Smooth muscle cell of the brain vasculature (primary cell): Measurements from ENCODE around the gene TUBB.

Experiments used
- DNase-seq: peaks from one replicate; pipeline ENCODE4 v3.0.0-alpha.2; 2012; ENCODE audit warnings: low read depth, low spot score

TUBB gene

DNA sequence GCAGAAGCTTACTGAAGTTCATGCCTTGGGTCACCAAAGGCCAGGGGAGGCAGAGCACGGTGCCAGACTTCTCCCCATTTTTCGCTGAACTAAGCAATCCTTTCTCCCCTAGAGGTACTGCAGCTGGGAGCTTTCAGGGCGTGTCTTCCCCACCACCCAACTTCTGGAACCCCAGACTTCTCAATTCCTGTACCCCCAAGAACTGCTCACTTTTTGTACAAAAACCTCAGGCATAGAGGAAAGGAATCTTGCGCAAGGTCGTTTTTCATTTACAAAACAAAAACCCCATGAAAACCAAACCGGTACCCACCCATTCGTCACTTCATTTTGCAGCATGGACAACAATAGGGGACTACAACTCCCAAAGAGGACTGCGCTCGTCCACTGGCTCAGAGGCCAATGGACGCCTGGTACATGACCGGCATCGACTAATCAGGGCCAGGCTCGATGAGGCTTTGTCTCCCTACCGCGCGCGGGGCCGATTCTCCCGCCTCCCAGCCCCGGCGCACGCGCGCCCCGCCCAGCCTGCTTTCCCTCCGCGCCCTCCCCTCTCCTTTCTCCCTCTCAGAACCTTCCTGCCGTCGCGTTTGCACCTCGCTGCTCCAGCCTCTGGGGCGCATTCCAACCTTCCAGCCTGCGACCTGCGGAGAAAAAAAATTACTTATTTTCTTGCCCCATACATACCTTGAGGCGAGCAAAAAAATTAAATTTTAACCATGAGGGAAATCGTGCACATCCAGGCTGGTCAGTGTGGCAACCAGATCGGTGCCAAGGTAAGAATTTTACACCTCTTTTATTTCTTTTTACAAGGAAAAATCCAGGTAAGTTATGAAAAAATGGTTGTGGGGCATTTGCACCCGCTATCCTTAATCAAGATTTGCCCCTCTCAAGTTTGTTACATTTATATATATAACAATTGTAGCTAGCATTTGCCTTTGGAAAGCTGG lies at the start of gene TUBB:
Gene TUBB, plus strand, starts transcription at position 562 of the 947 bp plus-strand sequence. Its CDS starts 155 bp downstream, at position 717.
- DNase-seq: peak; percentile 91

DNA sequence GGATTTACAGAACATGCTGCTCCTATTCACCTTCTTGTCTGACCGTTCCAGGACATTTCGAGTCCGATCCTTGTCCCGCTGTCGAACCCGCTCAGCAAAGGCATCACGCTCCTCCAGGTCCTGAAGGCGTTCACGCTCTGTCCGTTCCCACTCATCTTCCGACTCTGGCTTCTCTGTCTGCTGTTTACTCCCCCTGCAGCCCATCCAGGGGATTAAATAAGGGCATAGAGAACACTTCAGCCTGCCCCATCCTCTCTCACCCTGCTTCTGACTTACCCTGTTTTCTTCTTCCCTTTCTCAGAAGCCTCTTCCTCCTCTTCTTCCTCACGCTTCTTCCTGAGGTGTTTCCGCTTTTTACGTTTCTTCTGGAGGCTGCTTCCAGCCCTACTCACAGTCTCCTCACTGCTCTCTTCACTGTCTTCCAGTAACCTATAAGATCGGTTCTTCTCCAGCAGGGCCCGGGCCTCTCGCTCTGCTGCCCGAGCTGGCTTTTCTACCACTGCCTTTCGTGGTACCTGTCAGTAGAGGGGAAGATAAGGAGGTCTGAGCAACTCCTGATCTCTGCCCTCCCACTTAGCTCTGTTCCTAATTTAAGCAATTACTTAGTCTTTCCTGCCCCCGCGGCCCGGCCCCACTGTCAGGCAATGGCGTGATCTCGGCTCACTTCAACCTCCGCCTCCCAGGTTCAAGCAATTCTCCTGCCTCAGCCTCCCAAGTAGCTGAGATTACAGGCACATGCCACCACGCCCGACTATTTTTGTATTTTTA lies 49.2 kb upstream of the TUBB start:
- DNase-seq: no peak

DNA sequence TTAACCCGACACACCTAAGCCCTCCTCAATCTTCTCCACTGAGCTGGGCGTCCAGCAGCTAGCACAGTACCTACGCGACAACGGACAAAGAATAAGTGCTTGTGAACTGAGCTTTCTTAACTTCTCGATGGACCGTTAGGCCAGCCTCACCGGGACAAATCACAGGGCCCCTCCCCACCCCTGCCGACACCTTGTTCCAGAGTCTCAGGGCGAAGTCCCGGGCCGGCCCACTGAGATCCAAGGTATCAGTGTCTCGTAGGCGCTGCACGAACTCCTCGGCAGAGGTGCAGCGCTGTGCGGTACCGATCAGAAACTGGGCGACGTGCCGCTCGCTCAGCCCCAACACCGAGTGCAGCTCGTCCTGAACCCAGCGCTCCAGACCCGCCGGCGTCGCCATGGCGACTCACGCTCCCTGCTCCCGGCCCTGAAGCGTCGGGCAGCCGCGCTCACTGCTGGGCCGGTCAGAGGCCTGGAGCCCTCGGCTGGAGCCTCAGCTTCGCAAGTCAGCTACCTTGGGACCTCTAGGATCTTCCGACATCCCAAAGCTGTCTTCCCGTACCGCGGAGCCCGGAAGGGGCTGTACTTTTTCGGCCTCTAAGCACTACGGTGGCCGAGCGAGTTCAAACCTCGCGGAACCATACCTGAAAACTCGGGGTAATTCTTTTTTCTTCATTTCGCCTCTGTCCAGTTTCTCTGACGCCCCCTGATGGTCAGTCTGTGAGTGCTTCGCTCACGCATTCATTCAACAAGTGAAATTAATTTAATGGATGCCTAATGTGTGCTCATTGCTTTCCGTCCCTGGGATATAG lies 47.5 kb upstream of the TUBB start, which contains the start of gene DHX16:
Gene DHX16, minus strand, starts transcription at position 562 of the 809 bp plus-strand sequence. Its CDS starts 165 bp downstream, at position 397.
- peak; percentile 96 for DNase-seq

DNA sequence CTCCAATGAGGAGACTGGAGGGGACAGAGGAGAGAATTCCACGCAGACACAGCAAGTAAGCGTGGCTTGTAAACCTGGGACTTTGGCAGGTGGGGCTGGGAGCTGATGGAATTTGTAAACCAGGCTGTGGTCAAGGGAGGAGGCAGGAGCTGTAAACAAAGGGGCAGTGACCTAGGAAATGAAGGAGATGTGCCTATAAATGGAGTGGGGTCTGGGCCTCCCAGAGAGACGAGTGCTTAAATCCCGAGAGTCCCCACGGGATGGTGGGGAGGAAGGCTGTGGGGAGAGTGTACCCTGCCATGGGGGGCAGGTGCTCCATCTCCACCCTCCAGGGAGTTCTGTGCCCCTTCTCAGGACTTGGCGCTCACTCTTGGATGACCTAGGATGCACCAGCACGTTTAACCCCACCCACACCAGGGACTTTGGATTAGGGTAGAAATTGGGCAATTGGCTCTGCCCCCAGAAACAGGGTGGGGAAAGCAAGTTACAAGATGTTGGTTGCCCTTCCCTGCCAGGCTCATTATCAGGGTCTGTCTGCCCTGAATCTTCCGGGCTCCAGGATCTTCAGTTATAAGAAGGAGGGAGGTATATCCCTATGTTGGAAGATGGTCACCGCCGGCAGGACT lies 43.4 kb upstream of the TUBB start:
- no peak for DNase-seq

DNA sequence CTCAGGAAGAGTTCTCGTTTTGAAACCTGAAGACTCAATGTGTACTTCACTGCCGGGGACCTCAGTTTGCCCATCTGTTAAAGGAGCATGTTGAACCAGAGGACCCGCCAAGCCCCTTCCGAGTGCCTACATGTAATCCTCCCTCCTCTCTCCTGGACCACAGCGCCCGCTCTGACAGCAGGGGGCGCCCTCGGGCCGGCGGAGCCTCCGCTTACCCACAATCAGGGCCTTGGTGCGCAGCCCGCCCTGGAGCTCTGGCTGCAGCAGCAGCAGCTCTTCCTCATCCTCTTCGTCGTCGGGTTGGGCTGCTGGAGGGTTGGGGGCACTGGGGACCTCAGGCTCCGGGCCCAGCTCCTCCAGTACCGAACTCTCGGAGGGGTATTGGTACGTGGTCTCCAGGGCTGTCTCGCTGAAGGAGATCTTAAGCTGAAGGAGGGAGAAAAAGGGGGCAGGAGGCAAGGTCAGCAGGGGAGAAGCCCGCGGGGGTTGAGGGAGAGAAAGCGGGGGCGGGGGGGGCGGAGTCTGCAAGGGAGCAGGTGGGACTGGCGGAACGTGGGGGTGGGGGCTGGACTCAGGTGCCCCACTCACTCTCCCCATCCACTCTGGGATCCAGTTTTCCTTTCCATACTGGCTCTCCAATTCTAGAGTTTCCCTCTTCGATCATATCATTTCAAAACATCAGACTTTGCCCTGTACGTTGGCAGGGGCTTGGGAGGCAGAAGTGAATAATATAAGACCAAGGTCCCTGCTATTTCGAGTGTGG lies 41.0 kb upstream of the TUBB start:
- no peak for DNase-seq

DNA sequence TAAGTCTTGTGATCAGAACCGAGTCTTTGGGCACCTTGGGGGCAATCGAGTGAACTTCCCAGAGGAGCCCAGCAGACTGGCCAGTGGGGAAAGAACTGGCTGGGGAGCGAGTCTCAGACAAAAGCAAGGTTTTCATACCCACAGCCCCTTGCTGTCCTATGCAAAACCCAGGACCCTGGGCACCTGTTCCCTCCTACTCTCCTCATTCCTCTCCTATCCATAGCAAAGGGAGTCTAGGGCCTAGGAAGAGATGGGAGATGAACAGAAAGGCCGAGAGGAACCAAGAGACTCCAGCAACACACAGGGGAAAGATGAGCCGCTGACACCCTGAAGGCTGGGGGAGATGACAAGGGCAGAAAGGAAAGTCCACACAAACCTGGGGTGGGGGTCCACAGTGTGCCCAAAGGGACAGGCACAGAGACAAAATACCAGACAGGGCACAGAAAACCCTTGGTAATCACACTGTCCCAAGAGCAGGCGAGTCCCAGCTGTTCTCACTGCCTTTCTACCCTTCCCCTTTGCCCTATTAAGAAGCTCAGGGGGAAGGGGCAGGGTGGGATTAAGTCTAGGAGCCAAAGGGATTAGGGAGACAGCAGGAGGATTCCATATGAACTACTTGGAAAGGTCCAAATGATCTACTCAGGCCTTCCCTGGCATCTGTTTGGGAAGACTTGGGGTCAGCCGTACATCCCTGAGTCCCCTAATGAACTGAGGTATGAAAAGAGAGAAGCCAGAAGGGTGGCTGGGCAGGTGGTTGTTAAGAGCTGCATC lies 40.2 kb upstream of the TUBB start:
- no peak for DNase-seq

DNA sequence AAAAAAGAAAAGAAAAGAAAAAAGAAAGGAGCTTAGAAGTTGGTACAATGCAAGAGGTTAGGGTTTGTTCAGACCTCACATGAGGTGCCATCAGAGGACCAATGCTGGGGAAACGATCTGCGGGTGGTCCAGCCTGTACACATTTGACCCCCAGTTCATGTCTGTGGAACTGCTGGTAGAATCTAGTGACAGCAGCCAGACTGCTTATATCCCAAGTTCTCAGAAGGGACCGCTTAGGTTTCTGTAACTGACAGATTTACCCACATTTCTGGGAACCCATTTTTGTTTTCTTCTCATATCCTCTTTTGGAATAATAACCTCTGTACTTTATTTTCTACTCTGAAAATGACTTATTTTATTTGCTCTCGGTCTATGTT lies 38.4 kb upstream of the TUBB start:
- DNase-seq: no peak

DNA sequence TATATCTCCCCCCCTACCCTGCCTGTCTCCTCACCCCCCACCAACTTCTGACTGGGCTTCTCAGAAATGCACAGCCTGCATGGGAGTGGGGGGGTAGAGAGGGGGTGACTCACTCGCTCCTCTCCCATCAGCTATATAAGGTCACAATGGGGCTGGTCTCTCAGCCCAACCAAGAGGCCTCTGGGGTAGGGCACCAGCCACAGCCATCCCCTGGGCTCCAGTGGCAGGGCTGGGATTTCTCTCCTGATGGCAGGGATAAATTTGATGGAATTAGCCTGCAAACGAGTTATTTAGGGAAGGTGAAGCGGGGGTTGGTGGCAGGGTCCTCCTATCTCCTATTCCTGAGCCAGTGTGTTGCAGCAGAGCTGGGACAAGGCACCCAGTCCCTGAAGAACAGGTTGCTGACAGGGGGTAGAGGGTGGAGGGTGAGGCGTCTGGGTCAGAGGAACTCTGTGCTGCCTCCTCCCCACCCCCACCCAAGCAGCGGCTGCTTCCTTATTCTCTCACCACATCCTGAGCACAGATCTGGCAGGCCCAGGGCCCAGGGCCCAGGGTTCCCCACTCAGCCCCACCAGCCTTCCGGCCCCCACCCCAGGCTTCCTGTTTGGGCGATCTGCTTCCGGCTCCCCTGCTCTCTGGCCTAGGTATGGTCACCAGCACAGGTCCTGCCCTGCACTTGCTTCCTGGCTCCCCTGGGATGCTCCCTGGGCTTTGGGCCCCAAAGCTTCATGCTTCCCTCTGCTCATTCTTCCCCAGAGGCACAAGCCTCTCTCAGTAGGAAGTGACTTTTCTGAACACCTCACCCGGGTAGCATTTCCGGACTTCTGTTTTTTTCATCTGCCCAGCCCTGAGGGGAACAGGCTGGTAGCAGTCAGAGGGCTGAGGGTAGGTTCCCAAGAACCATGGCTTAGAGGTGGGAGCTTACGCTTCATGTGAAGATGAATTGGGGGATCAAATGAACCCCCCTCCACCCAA lies 37.7 kb upstream of the TUBB start:
- peak; percentile 77 for DNase-seq

DNA sequence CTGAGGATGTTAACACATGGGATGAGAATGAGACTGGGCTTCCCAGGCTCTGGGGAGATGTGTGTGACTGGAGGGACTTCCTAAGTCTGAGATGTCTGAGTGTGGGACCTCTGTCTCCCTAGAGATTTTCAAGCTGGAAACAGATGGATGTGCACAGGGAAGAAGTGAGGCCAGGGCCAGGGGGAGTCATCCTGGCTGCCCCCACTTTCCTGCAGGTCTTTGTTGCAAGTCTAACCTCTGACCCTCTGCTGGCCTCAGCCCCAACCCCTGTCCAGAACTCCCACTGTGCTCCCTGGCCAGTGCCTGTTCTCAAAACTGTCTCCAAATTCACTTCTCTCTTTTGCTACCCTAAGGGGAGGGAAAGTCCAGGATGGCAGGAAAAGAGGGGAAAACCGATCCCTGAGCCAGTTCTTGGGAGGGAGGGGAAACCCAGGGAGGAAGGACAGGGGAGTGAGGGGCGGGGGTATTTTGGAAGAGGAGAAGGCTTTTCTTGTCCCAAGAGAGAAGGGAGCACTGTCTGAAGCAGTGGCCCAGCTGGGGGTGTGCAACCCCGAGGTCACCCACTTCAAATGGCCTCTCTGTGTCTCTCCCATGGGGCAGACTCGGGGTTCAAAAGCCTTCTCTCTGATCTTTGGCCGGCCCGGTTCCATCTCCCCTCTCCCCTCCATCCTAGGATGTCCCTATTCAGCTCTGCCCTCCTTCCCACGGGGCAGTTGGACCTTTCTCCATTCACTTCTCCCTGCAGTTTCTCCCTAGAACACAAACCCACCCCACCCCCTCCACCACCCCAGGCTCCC lies 36.8 kb upstream of the TUBB start:
- no peak for DNase-seq

DNA sequence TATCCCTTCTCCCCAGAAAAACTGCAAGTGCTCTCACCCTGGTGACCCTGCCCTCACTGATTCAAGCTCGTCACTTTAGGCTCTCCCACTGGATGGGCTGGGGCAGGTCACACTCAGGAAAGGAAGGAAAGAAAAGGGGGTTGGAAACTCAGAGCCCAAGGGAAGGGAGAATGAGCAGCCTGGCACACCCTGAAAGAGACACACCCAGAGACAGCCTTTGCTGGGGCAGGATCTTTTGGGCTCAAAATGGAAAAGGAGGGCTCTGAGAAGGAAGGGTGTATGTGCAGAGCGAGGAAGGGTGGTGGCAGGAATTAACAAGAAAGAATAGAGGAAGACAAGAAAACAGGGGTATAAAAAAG lies 36.2 kb upstream of the TUBB start:
- no peak for DNase-seq

DNA sequence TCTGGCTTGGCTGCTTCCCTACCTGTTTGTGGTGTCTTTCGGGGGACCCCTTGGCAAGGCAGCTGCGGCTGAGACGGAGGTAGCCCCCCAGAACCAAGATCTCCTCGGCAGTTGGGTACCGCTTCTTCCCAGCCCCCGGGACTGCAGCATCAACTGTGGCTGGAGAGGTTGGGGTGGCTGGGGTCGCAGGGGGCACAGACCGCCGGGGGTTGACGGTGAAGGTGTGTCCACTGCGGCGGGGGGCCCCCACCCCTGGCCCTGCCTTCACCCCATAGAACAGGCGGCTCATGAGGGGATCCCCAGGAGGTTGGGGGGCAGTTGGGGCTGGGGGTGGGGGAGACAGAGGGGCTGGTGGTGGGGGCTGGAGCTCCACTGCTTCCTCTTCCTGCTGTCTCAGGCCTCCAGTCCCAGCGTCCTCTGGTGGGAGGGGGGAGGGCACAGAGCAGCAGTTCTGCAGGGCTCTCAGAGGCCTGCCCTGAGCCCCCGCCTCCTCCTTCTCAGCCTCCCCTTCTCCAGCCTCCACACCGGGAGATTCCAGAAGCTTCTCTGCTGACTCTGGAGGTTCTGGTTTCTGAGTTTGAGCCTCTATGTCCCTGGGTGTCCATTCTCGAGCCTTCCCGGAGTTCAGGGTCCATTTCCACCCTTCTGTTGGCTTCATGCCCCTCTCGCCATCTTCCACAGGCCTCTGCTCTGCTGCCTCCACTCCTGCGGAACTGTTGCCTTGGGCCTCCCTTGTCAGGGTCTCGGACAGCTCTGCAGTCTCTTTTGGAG lies 35.6 kb upstream of the TUBB start:
- DNase-seq: no peak

DNA sequence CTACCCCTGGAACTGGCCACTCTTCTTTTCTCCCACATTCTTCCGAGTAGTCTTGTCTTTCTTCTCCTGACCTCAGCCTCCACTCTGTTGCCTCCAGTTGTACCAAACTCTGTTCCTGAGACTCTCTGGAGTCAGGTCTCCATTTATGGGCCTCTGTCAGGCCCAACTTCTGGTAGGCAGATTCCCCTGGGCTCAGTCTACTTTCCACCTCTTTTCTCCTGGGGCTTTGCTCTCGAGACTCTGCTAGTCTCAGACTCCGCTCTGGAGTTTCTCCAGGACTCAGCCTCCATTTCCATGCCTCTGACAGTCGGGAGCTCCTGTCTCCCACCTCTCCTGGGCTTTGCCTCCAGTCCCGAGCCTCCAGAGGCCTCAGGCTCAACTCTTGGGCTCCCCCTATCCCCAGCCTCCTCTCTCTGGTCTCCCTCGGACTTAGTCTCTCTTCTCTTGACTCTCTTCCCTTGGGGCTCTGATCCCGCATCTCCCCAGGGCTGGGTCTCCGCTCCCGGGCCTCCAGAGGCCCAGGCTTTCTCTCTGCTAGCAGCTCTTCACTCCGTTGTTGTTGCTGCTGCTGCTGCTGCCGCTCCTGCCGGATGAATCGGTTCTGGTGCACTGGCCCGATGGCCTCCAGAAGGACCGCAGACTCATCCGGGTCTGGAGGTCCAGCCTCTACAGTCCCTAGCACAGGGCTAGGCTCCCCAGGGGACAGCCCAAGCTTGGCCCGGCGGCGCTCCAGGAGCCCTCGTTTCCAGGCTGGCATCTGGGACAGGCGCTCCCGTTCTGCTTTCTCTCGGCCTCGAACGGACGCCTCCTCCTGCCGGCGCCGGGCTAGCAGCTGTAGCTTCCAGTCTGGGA lies 34.8 kb upstream of the TUBB start:
- DNase-seq: no peak

DNA sequence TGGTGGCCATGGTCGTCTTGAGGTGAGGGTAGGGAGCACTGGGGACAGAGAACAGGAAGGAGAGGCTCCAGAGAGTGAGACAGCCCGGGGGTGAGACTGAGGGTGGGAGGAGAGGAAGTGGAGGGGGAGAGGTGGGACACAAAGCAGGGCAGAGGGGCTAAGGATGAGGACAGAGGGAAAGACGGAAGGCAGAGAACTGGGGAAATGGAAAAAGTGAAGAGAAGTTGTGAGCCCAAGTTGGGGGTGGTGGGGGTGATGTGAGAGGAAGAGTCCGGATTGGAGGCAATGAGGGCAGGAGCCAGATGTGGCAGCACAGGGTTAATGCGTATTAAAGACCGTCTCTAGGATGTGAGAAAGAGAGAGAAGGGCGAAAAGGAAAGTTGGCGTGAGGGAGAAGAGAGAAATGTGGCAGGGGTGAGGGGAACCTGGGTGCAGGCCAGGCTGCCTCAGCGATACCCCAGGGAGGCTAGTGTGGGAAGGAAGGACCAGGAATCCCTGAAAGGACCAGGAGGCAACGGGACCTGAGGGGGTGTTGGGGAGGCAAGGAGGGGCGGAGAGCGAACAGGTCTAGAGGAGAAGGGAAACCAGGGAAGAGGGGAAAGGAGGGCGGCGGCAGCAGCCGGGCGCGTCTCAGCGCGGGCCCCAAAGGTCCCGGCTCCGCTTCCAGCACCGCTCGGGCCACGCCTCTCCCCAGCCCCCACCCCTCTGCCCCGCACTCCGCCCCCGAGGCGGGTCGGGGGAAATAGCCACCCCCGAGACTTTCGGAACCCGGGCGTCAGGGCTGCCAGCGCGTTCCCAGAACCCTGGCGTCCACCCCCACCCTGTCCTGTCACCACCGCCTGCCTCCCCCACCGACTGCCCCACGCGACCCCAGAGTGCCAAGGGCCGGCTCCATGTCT lies 33.9 kb upstream of the TUBB start, which contains the start of gene PPP1R18:
Gene PPP1R18, minus strand, starts transcription at position 637 of the 899 bp plus-strand sequence. Its CDS starts 627 bp downstream, at position 10.
- DNase-seq: no peak

DNA sequence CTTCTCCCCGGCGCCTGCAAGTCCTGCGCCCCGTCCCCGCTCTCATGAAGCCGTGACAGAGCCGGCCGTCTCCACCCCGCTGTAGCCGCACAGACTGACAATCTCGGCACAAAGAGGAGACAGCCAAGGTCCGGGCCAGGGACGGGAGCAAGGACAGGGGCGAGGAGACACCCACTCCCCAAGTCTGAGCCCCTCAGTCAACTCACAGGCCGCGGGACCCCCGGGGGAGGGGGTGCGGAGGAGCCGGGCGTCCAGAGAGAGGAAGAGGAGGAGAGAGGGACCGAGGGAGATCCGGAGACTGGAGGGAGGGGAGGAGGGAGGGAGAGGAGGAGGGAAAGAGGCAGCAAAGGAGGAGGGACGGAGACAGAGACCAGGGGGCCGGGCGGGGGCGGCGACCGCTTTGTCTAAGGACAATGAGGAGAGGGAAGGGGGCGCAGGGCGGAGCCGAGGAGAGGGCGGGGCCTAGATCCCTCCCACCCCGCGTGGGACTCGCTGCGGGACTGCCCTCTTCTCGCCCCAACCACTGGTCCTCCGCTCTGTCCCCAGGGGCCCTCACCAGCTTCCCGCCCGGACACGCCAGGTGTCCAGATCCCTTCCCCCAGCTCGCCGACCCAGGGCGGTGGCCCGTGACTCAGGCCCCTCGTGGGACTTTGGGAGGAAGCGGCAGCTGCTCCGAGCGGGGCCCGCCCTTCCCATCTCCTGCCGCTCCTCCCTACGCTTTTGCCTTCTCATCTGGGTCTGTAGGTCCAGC lies 33.1 kb upstream of the TUBB start:
- DNase-seq: peak; percentile 90
